ENCODE measurements around the gene ITGA2B.

ITGA2B gene

GRCh38 chr17:44417553-44417952, 28.1 kb upstream of the ITGA2B start:
- DNase-seq (ENCODE audit: low read depth, low spot score) = peak; percentile 79
- in situ Hi-C loops (cut with HindIII; ENCODE audit: low sequenced_read_pairs) = no loop called here
- TF ChIP-seq, protein P1, sequence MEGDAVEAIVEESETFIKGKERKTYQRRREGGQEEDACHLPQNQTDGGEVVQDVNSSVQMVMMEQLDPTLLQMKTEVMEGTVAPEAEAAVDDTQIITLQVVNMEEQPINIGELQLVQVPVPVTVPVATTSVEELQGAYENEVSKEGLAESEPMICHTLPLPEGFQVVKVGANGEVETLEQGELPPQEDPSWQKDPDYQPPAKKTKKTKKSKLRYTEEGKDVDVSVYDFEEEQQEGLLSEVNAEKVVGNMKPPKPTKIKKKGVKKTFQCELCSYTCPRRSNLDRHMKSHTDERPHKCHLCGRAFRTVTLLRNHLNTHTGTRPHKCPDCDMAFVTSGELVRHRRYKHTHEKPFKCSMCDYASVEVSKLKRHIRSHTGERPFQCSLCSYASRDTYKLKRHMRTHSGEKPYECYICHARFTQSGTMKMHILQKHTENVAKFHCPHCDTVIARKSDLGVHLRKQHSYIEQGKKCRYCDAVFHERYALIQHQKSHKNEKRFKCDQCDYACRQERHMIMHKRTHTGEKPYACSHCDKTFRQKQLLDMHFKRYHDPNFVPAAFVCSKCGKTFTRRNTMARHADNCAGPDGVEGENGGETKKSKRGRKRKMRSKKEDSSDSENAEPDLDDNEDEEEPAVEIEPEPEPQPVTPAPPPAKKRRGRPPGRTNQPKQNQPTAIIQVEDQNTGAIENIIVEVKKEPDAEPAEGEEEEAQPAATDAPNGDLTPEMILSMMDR (IDR thresholded peaks at IDR 0.05; ENCODE audit: low read depth, low read length) = no peak
- no peak overlapping the region for H3K4me3 ChIP-seq (ENCODE audit: low read depth, low read length)

DNA sequence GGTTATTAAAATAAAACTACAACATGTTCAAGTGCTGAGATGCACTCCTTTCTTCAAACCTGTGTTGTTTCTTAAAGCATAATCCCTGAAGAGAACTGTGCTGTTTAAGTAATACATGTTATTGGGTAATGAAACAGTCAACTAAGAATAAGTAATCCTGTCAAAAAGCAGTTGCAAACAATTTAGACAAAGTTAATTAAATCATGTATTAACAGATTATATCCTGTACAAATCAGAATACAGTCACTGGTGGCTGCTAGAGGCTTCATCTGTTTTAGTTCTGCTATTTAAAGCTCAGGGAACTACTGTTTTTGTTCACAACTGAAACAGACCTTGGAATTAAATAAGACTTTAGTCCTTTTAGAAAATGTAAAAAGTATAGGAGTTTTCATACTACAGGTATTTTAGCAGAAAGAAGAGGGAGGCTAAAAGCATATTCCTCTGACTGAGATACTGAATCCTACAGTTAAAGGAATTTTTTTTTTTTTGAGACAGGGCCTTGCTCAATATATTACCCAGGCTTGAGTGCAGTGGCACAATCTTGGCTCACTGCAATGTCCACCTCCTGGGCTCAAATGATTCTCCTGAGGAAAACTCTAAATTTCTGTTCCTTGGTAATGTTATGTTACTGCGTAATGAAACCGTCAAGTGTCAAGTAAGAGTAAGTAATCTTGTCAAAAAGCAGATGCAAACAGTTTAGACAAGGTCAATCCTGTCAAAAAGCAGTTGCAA, 27.3 kb upstream of the ITGA2B start:
- DNase-seq (ENCODE audit: low read depth, low spot score) = no peak
- TF ChIP-seq, protein P1 (IDR thresholded peaks at IDR 0.05; ENCODE audit: low read depth, low read length) = no peak
- in situ Hi-C loops (cut with HindIII; ENCODE audit: low sequenced_read_pairs) = no loop called here

GRCh38 chr17:44414394-44415155, 25.1 kb upstream of the ITGA2B start:
- in situ Hi-C loops (cut with HindIII; ENCODE audit: low sequenced_read_pairs) = no loop called here
- no peak overlapping the region for H3K4me3 ChIP-seq (ENCODE audit: low read depth, low read length)
- DNase-seq (ENCODE audit: low read depth, low spot score) = no peak
- TF ChIP-seq, protein P1 (IDR thresholded peaks at IDR 0.05; ENCODE audit: low read depth, low read length) = no peak

More for the DNA sequence above, 27.3 kb upstream of the ITGA2B start:
- no peak overlapping the region for H3K4me3 ChIP-seq (ENCODE audit: low read depth, low read length)

GRCh38 chr17:44409309-44410028, 20.0 kb upstream of the ITGA2B start:
- TF ChIP-seq, protein P1 (IDR thresholded peaks at IDR 0.05; ENCODE audit: low read depth, low read length) = peak; percentile 4
- in situ Hi-C loops (cut with HindIII; ENCODE audit: low sequenced_read_pairs) = no loop called here
- H3K4me3 ChIP-seq (ENCODE audit: low read depth, low read length) = no peak overlapping the region
- no peak for DNase-seq (ENCODE audit: low read depth, low spot score)

GRCh38 chr17:44408786-44409185, 19.3 kb upstream of the ITGA2B start:
- in situ Hi-C loops (cut with HindIII; ENCODE audit: low sequenced_read_pairs) = no loop called here
- no peak overlapping the region for H3K4me3 ChIP-seq (ENCODE audit: low read depth, low read length)
- DNase-seq (ENCODE audit: low read depth, low spot score) = no peak
- TF ChIP-seq, protein P1 (IDR thresholded peaks at IDR 0.05; ENCODE audit: low read depth, low read length) = no peak

DNA sequence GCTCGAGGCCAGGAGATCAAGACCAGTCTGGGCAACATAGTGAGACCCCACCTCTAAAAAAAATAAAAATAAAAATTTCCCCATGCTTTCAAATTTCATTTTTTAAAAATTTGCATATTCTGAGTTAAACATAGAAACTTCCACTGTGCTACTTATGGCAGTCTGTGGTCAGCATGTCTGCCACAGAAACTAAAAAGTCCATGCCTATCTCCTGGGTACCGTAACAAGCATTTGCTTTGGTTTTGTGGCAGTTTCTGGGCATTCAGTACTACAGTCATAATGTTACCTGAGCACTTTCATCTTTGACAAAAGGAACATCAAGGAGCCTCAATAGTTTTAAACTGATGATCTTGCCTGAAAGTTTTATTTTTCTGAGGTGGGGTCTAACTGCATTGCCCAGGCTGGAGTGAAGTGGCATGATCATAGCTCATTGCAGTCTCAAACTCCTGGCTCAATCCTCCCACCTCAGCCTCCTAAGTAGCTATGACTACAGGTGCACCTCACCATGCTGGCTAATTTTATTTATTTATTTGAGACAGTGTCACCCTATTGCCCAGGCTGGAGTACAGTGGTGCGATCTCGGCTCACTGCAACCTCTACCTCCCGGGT, 13.2 kb upstream of the ITGA2B start:
- in situ Hi-C loops (cut with HindIII; ENCODE audit: low sequenced_read_pairs) = no loop called here
- no peak overlapping the region for H3K4me3 ChIP-seq (ENCODE audit: low read depth, low read length)
- TF ChIP-seq, protein P1 (IDR thresholded peaks at IDR 0.05; ENCODE audit: low read depth, low read length) = no peak
- no peak for DNase-seq (ENCODE audit: low read depth, low spot score)
